GM11168 (cell line): Measurements from ENCODE around the gene CNP.
"Not testable (repeated sequence)": the region's sequence is repeated elsewhere in the genome, so short reads cannot be mapped to it uniquely, and the experiment has no call there.

Source experiments
- in situ Hi-C: fragments of 300-500 bp; cut with MboI; formaldehyde crosslinking; loops from one replicate; pipeline ENCODE4 v1.12.0; 2022; ENCODE audit warnings: low sequenced_read_pairs; ENCODE audit not compliant: unreplicated experiment

CNP gene

GRCh38 chr17:41966463-41967140 lies at the start of gene CNP:
Gene CNP (plus strand): TSS chr17:41966795. CDS start chr17:41966885, 90 bp downstream.
- in situ Hi-C loops, result no loop called here

GRCh38 chr17:41917192-41917591 lies 49.4 kb upstream of the CNP start:
- in situ Hi-C loops, result no loop called here

DNA sequence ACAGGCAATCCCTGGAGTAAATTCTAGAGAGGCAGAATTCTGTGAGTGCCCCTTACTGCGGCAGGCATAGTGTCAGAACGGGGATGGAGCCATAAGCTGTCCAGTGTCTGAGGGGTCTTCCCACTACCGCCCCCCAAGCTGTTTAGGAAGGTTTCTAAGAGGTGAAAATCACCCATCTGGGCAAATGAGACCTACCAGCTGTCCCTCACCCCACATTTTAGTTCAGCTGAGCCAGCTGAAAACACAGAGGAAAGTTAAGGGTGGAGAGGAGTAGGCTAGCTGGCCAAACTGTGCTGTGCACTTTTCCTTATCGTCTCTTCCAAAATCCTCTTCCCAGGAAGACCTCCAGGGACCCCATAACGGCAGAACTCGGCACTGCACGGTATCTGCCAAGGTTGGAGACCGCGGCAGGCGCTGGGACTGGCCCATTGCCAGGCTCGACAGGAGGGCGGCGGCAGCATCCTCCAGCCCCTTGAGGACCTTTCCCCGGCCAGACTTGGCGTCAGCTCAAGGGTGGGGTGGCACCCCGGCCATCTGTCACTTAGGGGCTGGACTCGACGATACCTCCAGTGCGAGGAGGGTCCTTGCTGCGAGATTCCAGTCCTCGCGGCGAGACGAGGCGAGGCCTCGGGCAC lies 48.8 kb upstream of the CNP start:
- in situ Hi-C loops, result no loop called here

DNA sequence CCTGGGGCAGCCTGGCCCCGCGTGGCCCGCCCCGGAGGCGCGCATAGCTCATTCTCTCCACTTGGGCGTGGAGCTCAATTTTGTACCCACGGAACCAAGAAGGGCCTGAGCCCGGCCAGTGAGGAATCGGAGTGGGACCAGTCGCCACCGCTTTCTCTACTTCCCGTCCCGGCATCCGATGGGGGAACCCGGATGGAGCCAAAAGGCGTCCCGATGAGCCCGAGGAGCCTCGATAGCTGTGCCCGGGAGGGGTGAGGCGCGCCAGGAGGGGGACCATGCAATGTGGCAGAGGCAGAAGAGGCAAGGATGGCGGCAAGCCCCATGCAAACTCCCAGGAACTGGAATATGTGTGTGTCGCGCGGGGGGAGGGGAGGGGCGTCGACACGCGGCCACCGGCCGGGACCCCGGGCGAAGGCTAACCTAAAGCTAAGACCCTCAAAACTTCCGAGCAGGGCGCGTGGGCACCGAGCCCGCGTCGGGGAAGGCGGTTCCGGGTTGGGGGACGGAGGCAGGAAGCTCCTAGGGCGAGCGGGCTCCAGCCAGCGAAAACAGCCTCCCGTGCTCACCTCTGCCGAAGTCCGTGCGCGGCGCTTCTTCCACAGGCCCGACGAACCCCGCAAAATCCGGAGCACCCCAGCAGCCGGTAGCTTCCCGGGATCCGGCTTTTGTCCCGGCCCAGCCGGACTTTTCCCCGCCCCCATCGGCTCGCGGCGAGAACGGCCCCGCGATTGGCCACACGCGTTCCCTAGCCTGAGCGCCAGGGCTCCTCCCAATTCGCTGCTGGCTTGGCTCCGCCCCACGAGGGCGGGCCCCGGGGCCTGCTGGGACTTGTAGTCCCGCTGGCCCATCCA lies 48.1 kb upstream of the CNP start, which contains the start of gene ACLY:
ACLY (minus strand) TSS at position 638 of the 851 bp plus-strand sequence. CDS start 5,078 bp downstream, outside the sequence.
- in situ Hi-C loops, result no loop called here

DNA sequence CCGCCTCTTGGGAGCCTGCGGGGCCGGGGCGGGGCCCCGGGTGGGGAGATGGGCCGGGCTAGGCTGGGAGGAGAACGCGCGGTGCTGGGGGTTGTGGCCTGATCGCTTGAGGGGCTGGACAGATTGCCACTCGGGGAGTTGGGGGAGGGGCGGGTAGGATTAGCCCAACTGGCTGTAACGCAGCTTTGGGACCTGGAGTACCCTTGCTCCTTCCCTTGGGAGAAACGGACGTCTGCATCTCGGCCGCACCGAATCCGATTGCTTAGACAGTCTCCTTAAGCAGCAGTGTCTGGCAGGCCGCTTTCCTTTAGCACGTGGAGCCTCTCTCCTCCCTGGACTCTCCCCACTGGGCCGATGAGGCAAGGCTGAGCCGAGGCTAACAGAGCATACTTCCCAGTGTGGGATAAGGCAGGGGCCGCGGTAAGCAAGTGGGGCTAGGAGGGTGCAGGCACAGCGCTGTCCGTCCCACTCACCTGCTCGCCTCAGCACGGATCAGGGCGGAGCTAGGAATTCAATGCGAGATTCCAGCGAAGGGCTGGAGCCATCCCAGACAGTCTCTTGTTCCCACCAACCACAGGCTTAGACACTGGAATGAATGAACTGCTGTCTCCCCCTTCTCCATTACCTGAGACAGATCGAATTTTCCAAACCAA lies 47.3 kb upstream of the CNP start:
- in situ Hi-C loops, result no loop called here

GRCh38 chr17:41919840-41920579 lies 46.6 kb upstream of the CNP start:
- in situ Hi-C loops, result no loop called here

GRCh38 chr17:41920580-41920955 lies 46.0 kb upstream of the CNP start:
- in situ Hi-C loops, result no loop called here

- in situ Hi-C loops, result no loop called here
Measured at GRCh38 chr17:41925991-41926590, 40.5 kb upstream of the CNP start.

- in situ Hi-C loops, result no loop called here
Measured at GRCh38 chr17:41928693-41929251, 37.8 kb upstream of the CNP start.

- in situ Hi-C loops, result no loop called here
Measured at GRCh38 chr17:41930009-41930832, 36.4 kb upstream of the CNP start, which contains the start of gene ODAD4. Gene ODAD4 (plus strand): TSS chr17:41930617. CDS start chr17:41930724, 107 bp downstream.

DNA sequence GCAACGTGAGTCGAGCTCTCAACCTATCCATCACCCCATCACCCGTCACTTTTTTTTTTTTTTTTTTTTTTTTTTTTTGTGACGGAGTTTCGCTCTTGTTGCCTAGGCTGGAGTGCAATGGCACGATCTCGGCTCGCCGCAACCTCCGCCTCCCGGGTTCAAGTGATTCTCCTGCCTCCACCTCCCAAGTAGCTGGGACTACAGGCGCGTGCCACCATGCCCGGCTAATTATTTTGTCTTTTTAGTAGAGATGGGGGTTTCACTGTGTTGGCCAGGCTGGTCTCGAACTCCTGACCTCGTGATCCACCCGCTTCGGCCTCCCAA lies 35.8 kb upstream of the CNP start:
- in situ Hi-C loops, result not testable (repeated sequence)

GRCh38 chr17:41931715-41932114 lies 34.9 kb upstream of the CNP start:
- in situ Hi-C loops, result not testable (repeated sequence)

DNA sequence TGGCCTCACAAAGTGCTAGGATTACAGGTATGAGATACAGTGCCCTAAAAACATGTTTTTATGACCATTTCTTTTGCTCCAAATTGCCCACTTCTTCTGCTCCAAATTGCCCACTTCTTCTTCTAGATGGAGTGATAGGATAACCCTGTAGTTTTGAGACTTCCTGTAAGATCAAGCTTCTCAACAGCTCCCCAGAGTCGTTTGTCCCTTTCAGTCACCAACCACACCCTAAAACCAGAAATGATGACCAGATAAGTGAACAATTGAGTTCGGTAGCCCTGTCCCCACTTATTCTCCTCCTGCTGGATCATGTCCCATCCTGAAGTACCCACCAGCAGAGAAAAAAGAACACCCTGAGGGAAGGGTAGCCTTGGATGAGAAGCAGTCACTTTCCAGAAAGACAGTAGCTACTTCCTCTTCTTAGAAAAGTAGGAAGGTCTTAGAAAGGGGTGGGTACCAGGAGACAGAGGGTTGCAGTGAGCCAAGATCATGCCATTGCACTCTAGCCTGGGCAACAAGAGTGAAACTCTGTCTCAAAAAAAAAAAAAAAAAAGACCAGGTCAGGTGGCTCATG lies 33.7 kb upstream of the CNP start:
- in situ Hi-C loops, result no loop called here

GRCh38 chr17:41935641-41936040 lies 31.0 kb upstream of the CNP start:
- in situ Hi-C loops, result no loop called here

DNA sequence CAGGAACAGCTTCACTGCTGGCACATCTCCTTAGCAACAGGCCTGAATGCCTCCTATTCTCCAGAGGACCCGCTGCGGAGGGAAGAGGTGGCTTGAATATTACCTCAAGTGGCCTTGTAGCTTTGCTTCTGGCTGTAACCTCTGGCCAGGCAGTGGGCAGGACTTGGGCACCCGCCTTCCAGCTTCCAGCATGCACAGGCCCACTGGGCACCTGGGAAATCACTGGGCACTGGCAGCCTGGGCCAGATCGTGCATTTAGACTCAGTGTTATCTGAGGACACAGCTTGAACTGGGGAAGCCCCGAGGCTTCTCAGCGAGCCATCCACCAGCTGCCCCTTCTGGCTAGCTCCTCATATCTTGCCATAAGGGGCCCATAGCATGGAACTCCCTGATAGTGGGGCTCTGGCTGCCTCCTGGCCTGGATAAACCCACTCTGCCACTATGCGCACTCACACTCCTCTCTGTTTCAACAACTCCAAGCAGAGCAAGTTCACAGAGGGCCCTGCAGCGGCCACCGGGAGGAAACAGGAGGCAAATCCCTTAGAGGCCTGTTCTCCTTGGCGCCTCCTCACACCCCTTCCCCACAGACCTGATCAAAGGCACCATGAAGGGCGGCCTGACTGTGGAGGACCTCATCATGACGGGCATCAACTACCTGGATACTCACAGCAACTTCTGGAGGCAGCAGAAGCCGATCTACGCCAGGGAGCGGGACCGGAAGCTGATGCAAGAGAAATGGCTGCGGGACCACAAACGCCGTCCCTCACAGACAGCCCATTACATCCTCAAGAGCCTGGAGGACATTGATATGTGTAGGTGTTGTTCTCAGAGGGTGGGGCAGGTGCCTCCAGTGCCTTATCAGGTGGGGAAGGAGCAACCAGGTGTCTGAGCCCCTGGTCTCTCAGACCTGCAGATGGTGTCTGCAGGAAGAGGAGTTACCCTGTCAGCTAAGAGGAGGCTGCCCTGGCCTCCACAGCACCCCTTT lies 28.3 kb upstream of the CNP start:
- in situ Hi-C loops, result no loop called here

DNA sequence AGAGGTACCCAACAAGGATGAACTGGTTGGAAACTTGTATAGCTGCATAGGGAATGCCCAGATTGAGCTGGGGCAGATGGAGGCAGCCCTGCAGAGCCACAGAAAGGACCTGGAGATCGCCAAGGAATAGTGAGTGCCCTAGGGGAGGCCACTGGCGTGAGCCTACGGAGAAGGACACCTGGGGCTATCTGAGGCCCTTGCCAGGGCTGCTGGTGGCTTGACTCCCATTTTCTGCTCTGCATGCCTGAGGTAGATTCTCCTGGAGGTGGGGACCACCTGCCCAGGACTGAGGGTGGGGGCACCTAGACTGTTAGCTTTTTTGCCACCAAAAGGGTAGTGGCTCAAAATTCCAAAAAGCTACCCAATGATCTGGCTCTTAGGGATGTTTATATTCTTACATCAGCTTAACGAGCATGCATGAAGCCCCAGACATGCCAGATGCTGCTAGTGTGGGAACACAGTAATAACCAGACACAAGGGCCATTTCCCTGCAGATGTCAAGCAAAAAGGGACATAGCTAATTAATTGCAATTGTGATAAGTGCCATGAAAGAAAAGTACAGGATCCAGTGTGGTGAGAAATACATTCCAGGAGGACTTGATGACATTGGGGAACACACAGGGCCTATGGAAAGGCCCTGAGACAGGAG lies 27.4 kb upstream of the CNP start:
- in situ Hi-C loops, result no loop called here
